GM19452 (cell line): ENCODE results near the gene PRPF40A.

Experiments used
- ATAC-seq: cut with Tn5 transposase; IDR thresholded peaks from one replicate; pipeline ENCODE4 v1.9.1; 2021; ENCODE audit not compliant: unreplicated experiment

PRPF40A gene

GRCh38 chr2:152718076-152718908 is 1.0 kb upstream of the PRPF40A start, which contains the start of gene ARL6IP6:
TSS of gene ARL6IP6 (plus strand) at chr2:152718620. CDS start at chr2:152718625, 5 bp downstream.
- peak; percentile 69 for ATAC-seq

GRCh38 chr2:152716805-152717227 is 445 bp downstream of the PRPF40A start:
- peak; percentile 1 for ATAC-seq

GRCh38 chr2:152715854-152716428 is 1.3 kb downstream of the PRPF40A start:
- ATAC-seq = no peak

GRCh38 chr2:152715112-152715511 is 2.1 kb downstream of the PRPF40A start:
- no peak for ATAC-seq

GRCh38 chr2:152710713-152711112 is 6.5 kb downstream of the PRPF40A start:
- ATAC-seq = no peak

GRCh38 chr2:152708742-152709141 is 8.5 kb downstream of the PRPF40A start:
- no peak for ATAC-seq

- ATAC-seq = no peak
These were observed 10.7 kb downstream of the PRPF40A start for GRCh38 chr2:152706477-152707021.

- ATAC-seq = no peak
These were observed 16.1 kb downstream of the PRPF40A start for GRCh38 chr2:152701198-152701597.

GRCh38 chr2:152696476-152696875 is 20.8 kb downstream of the PRPF40A start:
- no peak for ATAC-seq

GRCh38 chr2:152695763-152696162 is 21.5 kb downstream of the PRPF40A start:
- no peak for ATAC-seq

GRCh38 chr2:152694161-152694661 is 23.1 kb downstream of the PRPF40A start:
- no peak for ATAC-seq

- ATAC-seq = peak; percentile 89
These were observed 24.2 kb downstream of the PRPF40A start for GRCh38 chr2:152693033-152693432.

- no peak for ATAC-seq
These were observed 30.9 kb downstream of the PRPF40A start for GRCh38 chr2:152686321-152686720.

GRCh38 chr2:152683400-152683799 is 33.9 kb downstream of the PRPF40A start:
- ATAC-seq = no peak

- ATAC-seq = no peak
These were observed 34.6 kb downstream of the PRPF40A start for GRCh38 chr2:152682663-152683062.

- ATAC-seq = no peak
These were observed 38.5 kb downstream of the PRPF40A start for GRCh38 chr2:152678808-152679207.

GRCh38 chr2:152676461-152676860 is 40.8 kb downstream of the PRPF40A start:
- ATAC-seq = no peak

GRCh38 chr2:152674334-152674733 is 42.9 kb downstream of the PRPF40A start:
- ATAC-seq = no peak

GRCh38 chr2:152664725-152665124 is 52.5 kb downstream of the PRPF40A start:
- ATAC-seq = no peak

- ATAC-seq = no peak
These were observed 56.2 kb downstream of the PRPF40A start for GRCh38 chr2:152661076-152661475.

- no peak for ATAC-seq
These were observed 59.0 kb downstream of the PRPF40A start for GRCh38 chr2:152658221-152658620.

GRCh38 chr2:152657043-152657442 is 60.2 kb downstream of the PRPF40A start:
- peak; percentile 58 for ATAC-seq
